SK-N-SH treated with all-trans-retinoic acid at 6 μM for 48 hours (cell line): ENCODE measurements around the gene UQCRFS1.

Source experiments
- CREB5 ChIP-seq: fragments of 250-450 bp; sonication (Bioruptor Pico); IDR thresholded peaks from 2 replicates; pipeline ENCODE4 v1.5.1; 2020; ENCODE audit warnings: low read depth, mild to moderate bottlenecking, moderate library complexity
- GLIS3 ChIP-seq: fragments of 250-450 bp; sonication (Bioruptor Pico); IDR thresholded peaks from 2 replicates; pipeline ENCODE4 v1.5.0; 2020; ENCODE audit warnings: mild to moderate bottlenecking, moderate library complexity
- OSR1 ChIP-seq: fragments of 250-450 bp; sonication (Bioruptor Pico); IDR thresholded peaks from 2 replicates; pipeline ENCODE4 v1.8.0; 2022; ENCODE audit warnings: moderate library complexity, mild to moderate bottlenecking, inconsistent platforms
- RARB ChIP-seq: fragments of 250-450 bp; sonication (Bioruptor Pico); IDR thresholded peaks from 2 replicates; pipeline ENCODE4 v1.8.0; 2021; ENCODE audit warnings: mild to moderate bottlenecking, moderate library complexity
- SNAI2 ChIP-seq: fragments of 250-450 bp; sonication (Bioruptor Pico); IDR thresholded peaks from 2 replicates; pipeline ENCODE4 v1.5.0; 2020; ENCODE audit warnings: mild to moderate bottlenecking, moderate library complexity
- TCF4 ChIP-seq: fragments of 250-450 bp; sonication (Bioruptor Pico); IDR thresholded peaks from 2 replicates; pipeline ENCODE4 v1.8.0; 2021; ENCODE audit warnings: mild to moderate bottlenecking, moderate library complexity, borderline replicate concordance
- TOX ChIP-seq: fragments of 250-450 bp; sonication (Bioruptor Pico); IDR thresholded peaks from 2 replicates; pipeline ENCODE4 v1.8.0; 2021; ENCODE audit warnings: mild to moderate bottlenecking, moderate library complexity, borderline replicate concordance
- ZC3H10 ChIP-seq: fragments of 250-450 bp; sonication (Bioruptor Pico); IDR thresholded peaks from 2 replicates; pipeline ENCODE4 v1.5.1; 2021; ENCODE audit warnings: mild to moderate bottlenecking, moderate library complexity
- TF ChIP-seq, protein P1 (sequence below): fragments of 250-450 bp; sonication (Bioruptor Pico); IDR thresholded peaks from 2 replicates; pipeline ENCODE4 v1.8.0; 2021; ENCODE audit warnings: low read depth, mild to moderate bottlenecking, moderate library complexity, borderline replicate concordance

GRCh38 chr19:29212356-29212647 lies 649 bp downstream of the UQCRFS1 start:
- no peak for TF ChIP-seq RARB (CRISPR knock-in tag)
- TF ChIP-seq OSR1 (CRISPR knock-in tag) = no peak
- no peak for TF ChIP-seq GLIS3
- no peak for TF ChIP-seq CREB5 (CRISPR knock-in tag)
- TF ChIP-seq, protein P1, sequence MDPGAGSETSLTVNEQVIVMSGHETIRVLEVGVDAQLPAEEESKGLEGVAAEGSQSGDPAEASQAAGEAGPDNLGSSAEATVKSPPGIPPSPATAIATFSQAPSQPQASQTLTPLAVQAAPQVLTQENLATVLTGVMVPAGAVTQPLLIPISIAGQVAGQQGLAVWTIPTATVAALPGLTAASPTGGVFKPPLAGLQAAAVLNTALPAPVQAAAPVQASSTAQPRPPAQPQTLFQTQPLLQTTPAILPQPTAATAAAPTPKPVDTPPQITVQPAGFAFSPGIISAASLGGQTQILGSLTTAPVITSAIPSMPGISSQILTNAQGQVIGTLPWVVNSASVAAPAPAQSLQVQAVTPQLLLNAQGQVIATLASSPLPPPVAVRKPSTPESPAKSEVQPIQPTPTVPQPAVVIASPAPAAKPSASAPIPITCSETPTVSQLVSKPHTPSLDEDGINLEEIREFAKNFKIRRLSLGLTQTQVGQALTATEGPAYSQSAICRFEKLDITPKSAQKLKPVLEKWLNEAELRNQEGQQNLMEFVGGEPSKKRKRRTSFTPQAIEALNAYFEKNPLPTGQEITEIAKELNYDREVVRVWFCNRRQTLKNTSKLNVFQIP = no peak
- TF ChIP-seq TCF4 = no peak
- TF ChIP-seq ZC3H10 (CRISPR knock-in tag) = no peak
- no peak for TF ChIP-seq TOX (CRISPR knock-in tag)
- TF ChIP-seq SNAI2 (CRISPR knock-in tag) = no peak
